Esophagus muscularis mucosa (tissue), 4 donors: Measurements from ENCODE around the gene PHF21A.

Experiments
- CTCF ChIP-seq, 3 experiments: fragments of 200-600 bp in 2 of 3; fragments of 450-650 bp in 1 of 3; sonication (generic) in 2 of 3; IDR thresholded peaks; one replicate each; pipeline ENCODE4 v1.5.1; 2017 to 2019; ENCODE audit warnings: antibody characterized with exemption in 3 of 3, mild to moderate bottlenecking in 2 of 3, moderate library complexity in 1 of 3
- EP300 ChIP-seq: sonication (generic); formaldehyde crosslinking; IDR thresholded peaks from one replicate; pipeline ENCODE4 v1.6.1; 2017; ENCODE audit warnings: antibody characterized with exemption
- POLR2A ChIP-seq: fragments of 450-650 bp; IDR thresholded peaks from one replicate; pipeline ENCODE4 v1.6.1; 2017; ENCODE audit warnings: antibody characterized with exemption, moderate library complexity, mild to moderate bottlenecking, low read depth
- POLR2AphosphoS5 ChIP-seq, 2 donors: sonication (generic); formaldehyde crosslinking; IDR thresholded peaks; one replicate each; pipeline ENCODE4 v1.6.1; 2017; ENCODE audit warnings: antibody characterized with exemption in 2 of 2

GRCh38 chr11:46120346-46121300 is 631 bp downstream of the PHF21A start:
- TF ChIP-seq CTCF (IDR thresholded peaks at IDR 0.05) (no peak), EP300 (no peak), POLR2A (no peak), POLR2AphosphoS5 (IDR thresholded peaks at IDR 0.05) (no peak)
